DMS53 treated with DMSO at 0.1 percent for 48 hours (cell line): Measurements from ENCODE around the gene CHRM2.

ENCODE experiments used
- DNase-seq: peaks from one replicate; lab custom pipeline; 2025; ENCODE audit not compliant: unreplicated experiment; lab: John Stamatoyannopoulos, UW

Gene CHRM2

DNA sequence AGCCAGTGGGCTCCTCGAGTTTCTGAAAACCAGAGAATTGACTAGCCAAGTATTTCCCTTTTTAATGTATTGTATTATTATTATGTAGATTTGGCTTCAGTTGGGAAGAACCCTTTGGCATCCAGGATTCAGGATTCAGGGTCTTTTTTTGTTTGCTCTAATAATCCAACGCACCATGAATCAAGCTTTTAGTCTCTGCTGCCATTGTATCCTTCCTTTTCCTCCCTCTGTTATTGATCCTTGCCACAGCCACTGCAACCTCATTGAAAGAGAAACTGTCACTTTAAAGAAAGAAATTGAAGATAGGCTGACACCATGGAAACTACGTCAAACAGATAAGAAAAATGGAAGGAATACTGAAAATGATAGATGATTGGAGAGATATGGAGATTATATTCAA is 150.0 kb downstream of the CHRM2 start:
- no peak for DNase-seq

DNA sequence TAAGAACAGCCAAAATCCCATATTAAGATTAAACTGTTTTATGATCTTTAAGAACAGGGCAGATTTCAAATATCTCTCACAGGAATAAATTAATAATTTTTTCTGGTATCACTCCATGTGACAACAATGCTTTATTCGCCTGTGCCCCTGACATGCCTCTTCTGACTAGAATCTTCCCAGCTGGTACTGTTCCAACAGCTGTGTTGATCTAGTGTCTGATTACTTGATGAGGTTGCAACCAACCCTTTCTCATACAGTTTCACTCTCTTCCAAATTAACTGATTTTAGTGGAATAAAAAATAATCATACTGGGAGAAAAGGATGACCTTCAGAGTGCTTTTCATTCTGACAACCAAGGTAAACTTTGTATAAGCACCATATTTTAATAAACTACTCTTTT is 151.9 kb downstream of the CHRM2 start:
- peak; percentile 64 for DNase-seq

DNA sequence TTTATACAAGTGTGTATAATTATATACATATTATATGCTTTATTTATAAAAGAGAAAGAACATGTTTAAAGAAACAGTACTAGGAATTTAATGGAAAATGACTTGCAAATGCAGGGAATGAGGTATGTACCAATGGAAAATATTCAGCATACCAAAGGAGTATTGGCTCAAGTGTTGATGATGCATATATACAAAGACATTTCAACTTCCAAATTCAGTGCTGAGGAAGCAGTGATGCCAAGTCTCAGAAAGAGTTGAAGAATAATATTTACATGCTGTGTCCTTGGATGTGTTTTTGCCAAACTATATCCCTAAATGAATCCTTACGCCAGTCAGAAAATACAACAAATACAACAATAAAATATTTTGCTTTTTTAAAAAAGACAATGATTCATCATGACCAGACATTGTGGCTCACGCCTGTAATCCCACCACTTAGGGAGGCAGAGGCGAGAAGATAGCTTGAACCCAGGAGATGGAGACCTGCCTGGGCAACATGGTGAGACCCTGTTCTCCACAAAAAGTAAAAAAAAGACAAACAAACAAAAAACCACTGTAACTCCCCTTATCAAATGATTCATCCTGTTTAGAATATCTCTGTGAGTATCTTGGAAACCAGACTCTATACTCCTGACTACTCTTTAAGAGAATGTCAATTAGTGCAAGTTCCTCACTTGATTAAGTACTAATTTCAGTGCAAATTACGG is 157.2 kb downstream of the CHRM2 start:
- no peak for DNase-seq

DNA sequence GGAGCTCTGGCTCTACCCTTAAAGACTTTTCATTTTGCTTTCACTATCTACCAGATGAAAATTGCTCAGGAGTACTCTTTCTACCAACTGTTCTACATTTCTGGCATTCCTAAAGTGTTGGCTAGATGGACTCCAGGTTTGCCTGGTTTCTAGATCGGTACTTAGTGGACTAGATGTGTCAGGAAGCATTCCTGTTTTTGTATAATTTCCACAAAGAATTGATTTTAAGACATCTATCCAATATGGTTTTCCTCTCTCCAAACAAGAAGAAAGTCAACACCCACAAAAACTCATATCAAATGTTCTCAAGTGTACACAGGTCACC is 157.7 kb downstream of the CHRM2 start:
- no peak for DNase-seq

DNA sequence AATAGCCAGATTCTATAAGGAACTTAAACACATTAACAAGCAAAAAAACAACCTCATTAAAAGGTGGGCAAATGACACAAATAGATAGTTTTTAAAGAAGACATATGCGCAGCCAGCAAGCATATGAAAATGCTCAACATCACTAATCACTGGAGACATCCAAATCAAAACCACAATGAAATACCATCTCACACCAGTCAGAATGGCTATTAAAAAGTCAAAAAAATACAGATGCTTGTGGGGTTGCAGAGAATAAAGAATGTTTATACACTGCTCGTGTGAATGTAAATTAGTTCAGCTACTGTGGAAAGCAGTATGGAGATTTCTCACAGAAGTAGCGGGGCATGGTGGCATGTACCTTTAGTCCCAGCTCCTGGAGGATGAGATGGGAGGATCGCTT is 164.0 kb downstream of the CHRM2 start:
- no peak for DNase-seq

DNA sequence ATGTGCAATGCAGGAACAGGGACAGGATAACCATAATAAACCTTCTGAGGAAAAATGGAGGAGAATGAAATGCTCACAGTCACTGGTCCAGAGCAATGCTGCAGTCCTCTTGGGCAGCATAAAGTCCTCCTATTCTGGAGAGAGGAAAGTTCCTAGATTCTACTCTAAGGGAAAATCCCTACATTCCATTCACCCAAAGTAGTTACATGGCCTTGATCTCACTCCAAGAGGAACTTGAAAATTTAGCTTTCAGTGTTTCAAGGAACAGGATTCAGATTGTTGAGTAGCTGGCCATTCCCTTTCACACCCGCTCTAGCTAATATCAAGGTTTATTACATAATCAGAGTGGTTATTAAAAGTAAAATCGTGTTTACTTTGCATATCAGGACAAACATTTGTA is 168.3 kb downstream of the CHRM2 start:
- no peak for DNase-seq

DNA sequence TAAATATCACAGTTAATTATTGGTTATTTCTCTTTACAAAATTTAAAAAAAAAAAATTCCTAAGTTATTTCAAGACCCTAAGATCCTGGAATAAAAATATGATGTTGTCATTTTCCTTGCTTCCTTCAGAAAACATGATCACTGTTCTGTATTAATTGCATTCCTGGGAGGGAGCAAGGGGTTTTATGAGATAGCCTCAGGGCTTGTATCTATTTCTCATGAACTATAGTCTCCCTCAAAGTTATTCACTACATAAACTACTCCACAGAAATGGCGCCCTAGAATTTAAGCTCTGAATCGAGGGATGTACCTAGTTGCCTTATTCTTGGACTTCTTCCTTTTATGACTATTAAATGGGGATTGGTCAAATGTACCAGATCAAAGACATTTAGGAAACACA is 170.3 kb downstream of the CHRM2 start:
- DNase-seq, result no peak

DNA sequence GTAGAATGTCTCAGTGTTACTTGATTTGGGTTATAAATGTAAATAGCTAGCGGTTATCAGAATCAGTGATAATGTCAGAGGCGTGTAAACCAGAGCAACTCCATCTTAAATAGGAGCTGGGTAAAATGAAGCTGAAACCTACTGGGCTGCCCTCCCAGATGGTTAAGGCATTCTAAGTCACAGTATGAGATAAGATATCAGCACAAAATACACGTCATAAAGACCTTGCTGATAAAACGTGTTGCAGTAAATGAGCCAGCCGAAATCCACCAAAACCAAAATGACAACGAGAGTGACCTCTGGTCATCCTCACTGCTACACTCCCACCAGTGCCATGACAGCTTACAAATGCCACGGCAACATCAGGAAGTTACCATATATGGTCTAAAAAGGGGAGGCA is 172.3 kb downstream of the CHRM2 start:
- no peak for DNase-seq

DNA sequence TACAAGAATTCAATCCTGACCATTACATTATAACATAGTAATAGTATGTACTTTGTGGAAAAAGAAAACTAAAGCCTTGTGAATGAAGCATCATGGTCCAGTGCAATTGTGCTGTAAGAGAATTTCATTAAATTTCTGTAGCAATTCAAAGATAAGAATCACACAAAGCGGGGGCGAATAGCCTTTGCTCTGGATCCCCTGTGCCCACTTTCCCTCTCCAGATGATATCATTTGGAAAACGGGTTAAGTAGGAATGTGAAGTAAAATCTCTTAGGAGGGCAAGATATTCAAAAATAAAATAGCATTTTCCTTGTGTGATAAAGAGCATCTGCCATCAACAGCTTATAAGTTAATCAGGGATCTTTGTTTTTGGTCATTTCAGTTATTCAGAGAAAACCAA is 177.1 kb downstream of the CHRM2 start:
- DNase-seq, result no peak

DNA sequence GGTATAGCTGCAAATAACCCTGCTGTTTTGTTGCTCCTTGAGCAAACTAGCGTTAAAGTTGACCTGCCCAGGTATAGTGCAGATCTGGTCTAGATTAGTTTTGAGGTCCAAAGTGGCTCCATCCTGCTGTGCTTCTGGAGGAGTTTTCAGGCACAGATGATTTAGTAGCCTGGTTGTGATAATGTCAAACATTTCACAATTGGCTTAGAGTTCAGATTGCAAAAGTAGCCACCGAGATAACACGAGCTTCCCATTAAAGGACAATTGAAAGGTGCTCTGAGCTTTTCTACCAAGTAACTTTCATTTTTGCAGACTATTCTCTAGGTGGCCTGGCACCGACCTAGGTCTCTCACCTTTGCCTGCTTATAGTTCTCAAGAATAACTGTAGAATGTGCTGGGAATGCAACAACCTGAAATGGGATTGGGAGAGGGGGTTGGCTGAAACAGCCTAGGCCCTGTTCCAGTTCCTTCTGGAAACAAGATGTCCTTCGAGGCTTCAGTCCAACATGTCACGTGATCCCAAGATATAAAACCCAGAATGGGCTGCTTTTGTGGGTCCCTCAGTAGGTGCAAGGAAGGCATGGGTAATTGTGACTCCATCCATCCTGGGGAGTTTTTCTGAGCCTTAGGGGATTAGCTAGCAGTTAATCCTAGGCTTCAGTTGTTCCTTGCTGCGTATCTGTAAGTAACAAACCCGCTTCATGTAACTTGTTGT is 201.0 kb downstream of the CHRM2 start:
- no peak for DNase-seq
